Progenitor cell of endocrine pancreas (in vitro differentiated cells): ENCODE data around the gene PARVB. TPM values are rescaled to one million over a fixed set of nuclear protein-coding genes. Genes with fewer than 3 reads are reported as not detected.

Experiments used
- DNase-seq: peaks from one replicate; pipeline ENCODE4 v3.0.0; 2021; ENCODE audit warnings: low spot score; ENCODE audit not compliant: unreplicated experiment
- H3K27ac Mint-ChIP-seq: 2 replicates; pipeline ENCODE4 v1.8.0; 2021; ENCODE audit warnings: mild to moderate bottlenecking, moderate library complexity, mixed read lengths
- H3K27me3 Mint-ChIP-seq: 2 replicates; pipeline ENCODE4 v1.8.0; 2021; ENCODE audit warnings: mixed read lengths
- H3K36me3 Mint-ChIP-seq: 2 replicates; pipeline ENCODE4 v1.8.0; 2022; ENCODE audit warnings: mixed read lengths; ENCODE audit not compliant: insufficient read depth
- H3K4me1 Mint-ChIP-seq: 2 replicates; pipeline ENCODE4 v1.8.0; 2021; ENCODE audit warnings: low read depth, mixed read lengths
- H3K4me3 Mint-ChIP-seq: 2 replicates; pipeline ENCODE4 v1.8.0; 2021; ENCODE audit warnings: low read depth, mild to moderate bottlenecking, moderate library complexity, mixed read lengths
- H3K9me3 Mint-ChIP-seq: 2 replicates; pipeline ENCODE4 v1.8.0; 2021; ENCODE audit warnings: low read depth, mixed read lengths
- total RNA-seq: library from RNA; stranded (reverse); gene quantifications from 2 replicates; pipeline ENCODE4 v1.2.1, GENCODE V29; 2021
- TF ChIP-seq, protein P1 (sequence below): fragments of 200-600 bp; sonication (generic); IDR thresholded peaks from one replicate; pipeline ENCODE4 v1.5.0; 2021; ENCODE audit warnings: antibody characterized with exemption, mild to moderate bottlenecking; ENCODE audit not compliant: unreplicated experiment

The PARVB gene
- total RNA-seq, 1 donor from 2014 or later = 11.8 TPM

DNA sequence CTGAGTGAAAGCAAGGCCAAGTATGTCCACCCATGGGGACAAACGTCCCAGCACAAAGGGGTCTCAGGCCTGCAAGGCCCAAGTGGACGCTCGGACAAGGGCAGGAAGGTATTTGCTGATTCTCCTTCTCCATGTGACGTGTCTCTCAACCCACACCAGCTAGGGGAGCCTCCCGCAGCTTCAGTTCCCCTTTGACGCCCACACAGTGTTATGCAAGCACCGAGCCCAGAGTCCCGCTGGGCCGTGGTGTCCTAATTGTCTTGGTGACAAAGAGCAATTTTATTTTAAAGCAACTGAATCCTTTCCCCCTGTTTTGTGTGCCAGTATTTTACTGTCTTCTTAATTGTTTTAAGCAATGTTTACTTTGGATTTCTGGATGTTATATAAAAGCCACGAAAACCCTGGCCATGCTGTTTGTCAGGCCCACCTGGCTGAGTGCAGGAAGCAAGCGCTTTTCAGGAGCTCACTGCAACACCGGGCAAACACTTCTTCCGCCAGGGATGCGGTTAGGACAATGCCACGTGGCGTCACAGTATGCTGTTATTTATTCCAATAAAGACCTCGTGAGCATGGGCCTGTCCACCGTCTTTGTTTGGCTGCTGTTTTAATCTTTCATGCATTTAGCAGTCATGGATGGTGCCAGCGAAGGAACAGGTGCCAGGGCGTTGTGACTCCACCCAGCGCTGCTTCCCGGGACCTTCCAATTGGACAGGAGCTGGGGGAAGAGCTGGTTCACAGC, 148.4 kb downstream of the PARVB start:
- Mint-ChIP-seq H3K27me3 (peaks cover 3% of the 10 kb centered on the region), H3K4me1 (no peaks in the 10 kb centered on the region), H3K36me3 (no peaks in the 10 kb centered on the region), H3K9me3 (no peaks in the 10 kb centered on the region), H3K27ac (no peak overlapping the region), H3K4me3 (no peak overlapping the region)
- TF ChIP-seq, protein P1, sequence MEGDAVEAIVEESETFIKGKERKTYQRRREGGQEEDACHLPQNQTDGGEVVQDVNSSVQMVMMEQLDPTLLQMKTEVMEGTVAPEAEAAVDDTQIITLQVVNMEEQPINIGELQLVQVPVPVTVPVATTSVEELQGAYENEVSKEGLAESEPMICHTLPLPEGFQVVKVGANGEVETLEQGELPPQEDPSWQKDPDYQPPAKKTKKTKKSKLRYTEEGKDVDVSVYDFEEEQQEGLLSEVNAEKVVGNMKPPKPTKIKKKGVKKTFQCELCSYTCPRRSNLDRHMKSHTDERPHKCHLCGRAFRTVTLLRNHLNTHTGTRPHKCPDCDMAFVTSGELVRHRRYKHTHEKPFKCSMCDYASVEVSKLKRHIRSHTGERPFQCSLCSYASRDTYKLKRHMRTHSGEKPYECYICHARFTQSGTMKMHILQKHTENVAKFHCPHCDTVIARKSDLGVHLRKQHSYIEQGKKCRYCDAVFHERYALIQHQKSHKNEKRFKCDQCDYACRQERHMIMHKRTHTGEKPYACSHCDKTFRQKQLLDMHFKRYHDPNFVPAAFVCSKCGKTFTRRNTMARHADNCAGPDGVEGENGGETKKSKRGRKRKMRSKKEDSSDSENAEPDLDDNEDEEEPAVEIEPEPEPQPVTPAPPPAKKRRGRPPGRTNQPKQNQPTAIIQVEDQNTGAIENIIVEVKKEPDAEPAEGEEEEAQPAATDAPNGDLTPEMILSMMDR = no peak
- no peak for DNase-seq

DNA sequence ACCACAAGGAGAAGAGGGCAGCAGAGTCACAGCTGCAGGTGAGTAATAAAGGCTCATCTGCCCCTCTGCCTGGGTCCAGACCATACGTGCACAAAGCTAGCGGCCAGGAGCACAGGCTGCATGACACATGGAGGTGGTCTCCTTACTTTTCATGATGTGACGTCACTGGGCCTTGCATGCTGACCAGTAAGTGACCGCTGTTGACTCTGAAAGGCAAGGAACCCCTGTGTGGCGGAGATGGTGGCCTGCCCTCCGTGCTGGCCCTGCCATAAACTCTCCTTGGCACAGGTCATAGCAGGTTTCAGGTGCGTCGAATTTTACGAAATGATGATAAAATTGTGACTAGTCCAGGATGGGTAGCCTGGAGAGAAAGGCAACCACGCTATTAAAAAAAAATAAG, 149.1 kb downstream of the PARVB start:
- Mint-ChIP-seq H3K27me3 (peaks cover 3% of the 10 kb centered on the region), H3K4me1 (no peaks in the 10 kb centered on the region), H3K36me3 (no peaks in the 10 kb centered on the region), H3K9me3 (no peaks in the 10 kb centered on the region), H3K27ac (no peak overlapping the region), H3K4me3 (no peak overlapping the region)
- TF ChIP-seq, protein P1 = no peak
- DNase-seq = no peak

DNA sequence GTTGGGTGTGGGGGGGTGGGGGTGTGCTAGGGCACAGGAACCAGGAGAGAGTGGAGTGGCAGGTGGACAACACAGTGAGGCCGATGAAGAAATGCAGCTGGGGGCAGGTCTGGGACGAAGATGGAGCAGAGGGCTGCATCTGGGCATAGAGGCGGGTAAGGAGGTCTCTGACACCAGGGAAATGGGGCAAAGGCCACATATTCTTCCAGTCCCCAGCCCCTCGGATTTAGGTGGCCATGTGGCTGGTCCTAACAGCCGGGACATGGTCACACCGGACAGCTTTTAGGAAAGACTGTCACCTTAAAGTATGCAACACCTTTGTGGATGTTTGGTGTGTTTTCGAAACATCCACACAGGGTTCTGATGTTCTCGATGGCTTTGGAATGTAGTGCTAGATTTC, 151.6 kb downstream of the PARVB start:
- no peak overlapping the region for H3K4me3 Mint-ChIP-seq
- DNase-seq = no peak
- no peaks in the 10 kb centered on the region for H3K9me3 Mint-ChIP-seq

DNA sequence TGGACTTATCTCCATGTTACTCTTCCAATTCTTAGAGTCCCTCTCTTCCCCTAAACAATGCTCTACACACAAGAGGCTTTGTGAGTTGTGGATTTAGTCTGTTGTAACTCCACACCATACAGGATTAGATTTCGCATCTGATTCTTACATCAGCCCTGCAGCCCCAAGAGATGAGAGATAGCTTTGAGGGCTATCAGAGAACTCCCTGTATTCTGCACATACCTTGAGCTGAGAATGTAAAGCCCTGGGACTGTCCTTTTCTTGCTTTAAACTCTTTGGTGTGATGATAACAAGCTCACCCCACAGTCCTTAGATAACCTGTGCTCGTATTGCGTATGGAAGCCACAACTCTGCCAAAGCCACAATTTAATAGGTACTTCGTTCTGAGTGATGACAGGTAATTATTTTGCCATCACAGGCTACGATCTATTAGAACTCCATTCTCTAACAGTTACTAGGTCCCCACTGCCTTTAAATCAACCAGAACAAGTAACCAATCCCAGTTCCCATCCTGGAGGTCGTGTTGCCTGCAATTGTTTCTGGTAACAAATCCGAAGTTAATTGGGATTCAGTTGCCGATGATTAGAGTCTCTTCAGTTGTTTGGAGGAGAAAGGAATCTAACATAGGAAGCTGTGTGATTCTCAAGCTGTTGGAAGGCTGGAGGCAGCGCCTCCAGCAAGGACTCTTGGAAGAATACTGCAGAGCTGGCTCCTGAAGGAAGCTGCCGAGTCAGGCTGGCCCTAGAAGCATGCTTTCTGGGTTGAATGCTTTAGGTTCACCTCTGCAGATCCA, 155.3 kb downstream of the PARVB start:
- no peaks in the 10 kb centered on the region for H3K36me3 Mint-ChIP-seq
- TF ChIP-seq, protein P1 = no peak
- DNase-seq = no peak
- H3K27me3 Mint-ChIP-seq = peaks cover 25% of the 10 kb centered on the region
- H3K27ac Mint-ChIP-seq = no peak overlapping the region
- H3K4me3 Mint-ChIP-seq = no peak overlapping the region
- H3K4me1 Mint-ChIP-seq = no peaks in the 10 kb centered on the region
- no peaks in the 10 kb centered on the region for H3K9me3 Mint-ChIP-seq

More for the DNA sequence above, 151.6 kb downstream of the PARVB start:
- Mint-ChIP-seq H3K27ac (no peak overlapping the region), H3K36me3 (no peaks in the 10 kb centered on the region), H3K4me1 (no peaks in the 10 kb centered on the region), H3K27me3 (peaks cover 21% of the 10 kb centered on the region)
- TF ChIP-seq, protein P1 = no peak

DNA sequence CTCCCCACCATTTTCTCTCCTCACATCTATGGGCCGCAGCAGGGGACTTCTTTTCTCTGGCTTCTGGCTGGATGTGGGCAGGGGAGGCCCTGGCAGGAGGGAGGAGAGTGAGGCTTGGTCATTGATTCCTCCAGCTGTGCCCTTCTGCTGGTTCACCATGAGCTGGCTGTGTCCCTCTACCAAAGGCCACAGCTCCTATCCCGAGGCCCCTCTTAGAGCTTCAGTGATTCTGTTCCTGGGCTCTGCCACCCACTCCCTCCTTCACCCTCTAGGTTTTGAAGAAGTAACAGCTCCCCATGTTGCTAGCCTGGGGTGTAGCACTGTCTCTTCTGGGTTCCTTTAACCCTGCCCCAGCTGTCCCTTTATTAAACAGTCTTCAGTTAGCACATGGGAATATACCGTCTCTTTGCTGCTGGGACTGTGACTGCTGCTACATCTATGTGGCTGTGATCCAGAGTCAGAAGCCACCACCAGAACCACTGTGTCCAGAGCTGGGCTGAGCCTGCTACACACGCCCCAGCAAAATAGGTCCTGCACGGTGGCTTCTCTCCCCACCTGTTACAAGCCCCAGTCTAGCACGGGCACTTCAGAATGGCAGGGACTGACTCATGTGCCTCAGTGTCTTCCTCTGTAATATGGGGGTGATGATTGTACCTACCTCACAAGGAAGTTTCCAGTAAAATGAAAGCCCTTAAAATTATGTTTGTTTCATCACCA, 156.0 kb downstream of the PARVB start:
- Mint-ChIP-seq H3K9me3 (no peaks in the 10 kb centered on the region), H3K27ac (no peak overlapping the region), H3K4me1 (no peaks in the 10 kb centered on the region), H3K36me3 (no peaks in the 10 kb centered on the region), H3K27me3 (peaks cover 28% of the 10 kb centered on the region), H3K4me3 (no peak overlapping the region)
- no peak for DNase-seq
- TF ChIP-seq, protein P1 = no peak
